HFF-Myc (cell line): ENCODE measurements around the gene SAMD4A.

Experiments
- DNase-seq: peaks from one replicate; pipeline ENCODE4 v3.0.0-alpha.2; 2011; ENCODE audit warnings: low read depth; ENCODE audit errors: extremely low read depth
- H3K4me3 ChIP-seq: replicated peaks from 2 replicates; pipeline ENCODE4 v1.5.1; 2011; ENCODE audit warnings: low read depth, mild to moderate bottlenecking, control low read depth, low read length
- CTCF ChIP-seq: IDR thresholded peaks from 2 replicates; pipeline ENCODE4 v1.5.1; 2012; ENCODE audit warnings: mild to moderate bottlenecking, low read depth, low read length, control low read depth; ENCODE audit errors: missing control alignments

Gene SAMD4A

GRCh38 chr14:54667026-54667744 is 100.3 kb downstream of the SAMD4A start:
- no peak for DNase-seq
- H3K4me3 ChIP-seq, result no peak overlapping the region
- TF ChIP-seq CTCF, result no peak

- TF ChIP-seq CTCF, result no peak
- no peak overlapping the region for H3K4me3 ChIP-seq
- DNase-seq, result no peak
These were observed 100.8 kb downstream of the SAMD4A start for GRCh38 chr14:54667764-54668163.

GRCh38 chr14:54669721-54670561 is 103.0 kb downstream of the SAMD4A start:
- no peak for TF ChIP-seq CTCF
- no peak for DNase-seq
- H3K4me3 ChIP-seq, result no peak overlapping the region

- no peak overlapping the region for H3K4me3 ChIP-seq
- no peak for DNase-seq
- TF ChIP-seq CTCF, result no peak
These were observed 104.6 kb downstream of the SAMD4A start for GRCh38 chr14:54671537-54671936.

GRCh38 chr14:54672181-54672580 is 105.3 kb downstream of the SAMD4A start:
- no peak for TF ChIP-seq CTCF
- DNase-seq, result no peak

GRCh38 chr14:54672688-54673087 is 105.8 kb downstream of the SAMD4A start:
- TF ChIP-seq CTCF, result no peak
- DNase-seq, result no peak
- no peak overlapping the region for H3K4me3 ChIP-seq

More at GRCh38 chr14:54672181-54672580, 105.3 kb downstream of the SAMD4A start:
- no peak overlapping the region for H3K4me3 ChIP-seq
